Tibial nerve (tissue), 4 donors: Measurements from ENCODE around the gene SERPINB5.

Source experiments
- CTCF ChIP-seq, 5 experiments: fragments of 200-600 bp in 3 of 5; fragments of 450-650 bp in 2 of 5; sonication (generic) in 3 of 5; IDR thresholded peaks; one replicate each; pipeline ENCODE4 v1.5.1; 2016 to 2019; ENCODE audit warnings: antibody characterized with exemption in 5 of 5, mild to moderate bottlenecking in 3 of 5, moderate library complexity in 2 of 5
- EP300 ChIP-seq, 2 donors: sonication (generic); formaldehyde crosslinking; IDR thresholded peaks; one replicate each; pipeline ENCODE4 v1.6.1; 2017; ENCODE audit warnings: antibody characterized with exemption in 2 of 2, mild to moderate bottlenecking in 1 of 2
- POLR2A ChIP-seq, 2 donors: fragments of 450-650 bp; IDR thresholded peaks; one replicate each; pipeline ENCODE4 v1.6.1; 2017; ENCODE audit warnings: antibody characterized with exemption in 2 of 2, mild to moderate bottlenecking in 2 of 2, moderate library complexity in 2 of 2

- no peak for TF ChIP-seq POLR2A (IDR thresholded peaks at IDR 0.05)
- TF ChIP-seq CTCF (IDR thresholded peaks at IDR 0.05), result no peak
- no peak for TF ChIP-seq EP300 (IDR thresholded peaks at IDR 0.05)
Measured at GRCh38 chr18:63464434-63464833, 12.3 kb upstream of the SERPINB5 start.
